GDM1 (cell line): ENCODE measurements around the gene TMEM196.
"Not testable (repeated sequence)": the region's sequence is repeated elsewhere in the genome, so short reads cannot be mapped to it uniquely, and the experiment has no call there.

Source experiments
- DNase-seq: peaks from one replicate; lab custom pipeline; 2025; lab: John Stamatoyannopoulos, UW

The TMEM196 gene

DNA sequence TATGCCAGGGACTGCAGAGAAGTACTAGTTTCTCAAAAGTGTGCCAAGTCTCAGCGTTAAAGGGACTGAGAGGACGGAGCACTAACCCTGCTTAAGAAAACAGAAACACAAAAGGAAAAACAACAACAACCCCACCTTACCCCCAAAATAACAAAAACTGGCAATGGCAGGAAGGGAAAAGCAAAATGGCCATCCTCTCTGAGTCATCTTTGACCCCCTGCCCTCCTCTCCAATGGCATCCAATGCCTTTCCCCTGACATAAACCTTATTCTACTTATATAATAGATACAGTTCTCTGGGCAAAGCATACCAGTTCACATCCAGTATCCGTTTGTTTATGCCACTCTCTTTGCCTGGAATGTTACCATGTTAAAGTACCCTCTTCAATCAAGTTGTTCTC lies 66.2 kb downstream of the TMEM196 start:
- no peak for DNase-seq

- no peak for DNase-seq
Observed at GRCh38 chr7:19705663-19706062, 67.8 kb downstream of the TMEM196 start.

- no peak for DNase-seq
Observed at GRCh38 chr7:19701471-19701870, 71.9 kb downstream of the TMEM196 start.

DNA sequence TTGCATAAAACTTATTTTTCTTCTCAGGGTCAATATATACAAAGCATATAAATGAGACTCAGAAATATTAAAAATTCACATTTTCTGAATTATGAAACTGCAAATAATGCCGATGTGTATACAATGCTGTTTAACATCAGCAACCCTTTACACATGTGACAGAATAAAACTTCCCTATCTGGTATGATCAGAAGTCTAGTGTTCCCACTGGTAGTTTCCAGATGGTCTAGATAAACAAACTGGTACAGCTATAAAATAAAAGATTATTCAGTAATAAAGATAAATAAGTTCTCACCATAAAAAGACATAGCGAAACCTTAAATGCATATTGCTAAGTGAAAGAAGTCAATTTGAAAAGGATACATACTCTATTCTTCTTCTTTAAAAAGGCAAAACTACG lies 72.5 kb downstream of the TMEM196 start:
- no peak for DNase-seq

- DNase-seq = no peak
Observed at GRCh38 chr7:19698331-19698730, 75.1 kb downstream of the TMEM196 start.

GRCh38 chr7:19696926-19697325 lies 76.5 kb downstream of the TMEM196 start:
- DNase-seq = no peak

DNA sequence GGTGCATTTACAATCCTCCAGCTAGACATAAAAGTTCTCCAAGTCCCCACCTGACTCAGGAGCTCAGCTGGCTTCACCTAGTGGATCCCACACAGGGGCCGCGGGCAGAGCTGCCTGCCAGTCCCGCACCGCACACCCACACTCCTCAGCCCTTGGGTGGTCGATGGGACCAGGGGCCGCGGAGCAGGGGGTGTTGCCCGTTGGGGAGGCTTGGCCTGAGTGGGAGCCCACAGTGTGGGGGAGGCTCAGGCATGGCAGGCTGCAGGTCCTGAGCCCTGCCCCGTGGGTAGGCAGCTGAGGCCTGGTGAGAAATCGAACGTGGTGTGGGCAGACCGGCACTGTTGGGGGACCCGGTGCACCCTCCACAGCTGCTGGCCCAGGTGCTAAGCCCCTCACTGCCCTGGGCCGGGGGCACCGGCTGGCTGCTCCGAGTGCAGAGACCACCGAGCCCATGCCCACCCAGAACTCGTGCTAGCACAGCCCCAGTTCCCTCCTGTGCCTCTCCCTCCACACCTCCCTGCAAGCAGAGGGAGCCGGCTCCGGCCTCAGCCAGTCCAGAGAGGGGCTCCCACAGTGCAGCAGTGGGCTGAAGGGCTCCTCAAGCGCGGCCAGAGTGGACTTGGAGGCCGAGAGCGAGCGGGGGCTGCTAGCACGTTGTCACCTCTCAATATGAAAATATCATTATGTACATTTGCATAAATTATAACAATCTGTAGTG lies 81.1 kb downstream of the TMEM196 start:
- no peak for DNase-seq

GRCh38 chr7:19690736-19691135 lies 82.7 kb downstream of the TMEM196 start:
- no peak for DNase-seq

- not testable (repeated sequence) for DNase-seq
Observed at GRCh38 chr7:19689130-19689529, 84.3 kb downstream of the TMEM196 start.

GRCh38 chr7:19681596-19681995 lies 91.8 kb downstream of the TMEM196 start:
- DNase-seq = no peak

DNA sequence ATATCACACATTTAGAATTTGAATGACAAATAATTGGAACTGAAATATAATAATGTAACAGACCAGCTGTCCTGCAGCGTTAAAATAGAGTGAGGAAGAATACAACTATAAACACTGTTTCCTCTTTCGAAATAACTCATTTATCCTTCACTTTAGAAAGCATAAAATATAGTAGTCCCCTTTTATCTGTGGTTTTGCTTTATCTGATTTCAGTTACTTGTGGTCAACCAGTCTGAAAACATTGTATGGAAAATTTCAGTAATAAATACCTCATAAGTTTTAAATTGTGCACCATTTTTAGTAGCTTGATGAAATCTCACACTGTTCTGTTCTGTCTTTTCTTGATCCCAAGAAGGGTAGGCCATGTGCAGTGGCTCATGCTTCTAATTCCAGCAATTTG lies 96.2 kb downstream of the TMEM196 start:
- no peak for DNase-seq

DNA sequence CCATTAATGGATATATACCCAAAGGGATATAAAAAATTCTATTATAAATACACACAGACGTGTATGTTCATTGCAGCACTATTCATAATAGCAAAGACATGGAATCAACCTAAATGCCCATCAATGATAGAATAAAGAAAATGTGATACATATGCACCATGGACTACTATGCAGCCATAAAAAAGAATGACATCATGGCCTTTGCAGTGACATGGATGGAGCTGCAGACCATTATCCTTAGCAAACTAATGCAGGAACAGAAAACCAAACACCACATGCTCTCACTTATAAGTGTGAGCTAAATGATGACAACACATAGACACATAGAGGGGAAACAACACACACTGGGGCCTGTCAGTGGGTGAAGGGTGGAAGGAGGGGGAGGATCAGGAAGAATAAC lies 97.6 kb downstream of the TMEM196 start:
- DNase-seq = no peak

DNA sequence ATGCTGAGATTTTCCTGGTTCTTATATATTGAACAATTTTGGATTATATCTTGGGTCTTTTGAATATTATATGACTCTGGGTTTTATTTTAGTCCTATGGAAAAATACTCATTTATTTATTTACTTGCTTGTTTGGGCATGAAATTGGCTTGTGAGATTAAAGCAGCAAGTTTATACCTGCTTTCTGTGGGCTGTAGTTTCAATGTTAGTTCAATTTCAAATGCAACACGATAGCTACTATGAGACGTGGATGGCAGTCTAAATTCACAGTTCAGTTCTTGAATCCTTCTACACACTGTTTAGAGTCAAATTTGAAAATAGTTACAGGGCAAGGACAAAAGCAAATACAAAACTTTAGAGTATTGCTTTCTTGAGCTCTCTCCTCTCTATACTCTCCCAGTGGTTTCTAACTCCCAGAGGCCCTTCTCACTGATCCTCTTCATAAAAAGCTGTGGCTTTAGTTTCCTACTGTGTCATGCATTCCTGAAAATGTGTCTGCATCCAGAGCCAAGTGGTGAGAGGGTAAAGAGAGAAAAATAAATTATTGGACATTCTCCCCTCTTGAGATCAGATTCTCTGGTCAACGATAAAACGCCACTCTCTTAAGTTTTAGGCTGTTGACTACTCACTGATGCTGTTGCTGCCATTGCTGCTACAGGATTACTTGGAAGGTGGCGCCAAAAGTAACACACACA lies 99.0 kb downstream of the TMEM196 start:
- no peak for DNase-seq

GRCh38 chr7:19670806-19671205 lies 102.6 kb downstream of the TMEM196 start:
- no peak for DNase-seq
